ENCODE results near the gene HIGD1B. TPM values are rescaled to one million over a fixed set of nuclear protein-coding genes. Genes with fewer than 3 reads are reported as not detected.
A peak's percentile ranks its signal among the peaks of the same experiment; 100 is the strongest.

HIGD1B gene
- total RNA-seq, 1 donor from 2014 or later: not detected

- H3K27ac Mint-ChIP-seq (ENCODE audit: unreplicated experiment): no peak overlapping the region
- H3K4me3 Mint-ChIP-seq (ENCODE audit: unreplicated experiment): no peak overlapping the region
- H3K27me3 Mint-ChIP-seq (ENCODE audit: unreplicated experiment): no peaks in the 10 kb centered on the region
- H3K36me3 Mint-ChIP-seq (ENCODE audit: unreplicated experiment): peaks cover 40% of the 10 kb centered on the region
- DNase-seq (ENCODE audit: extremely low spot score, unreplicated experiment): no peak
- H3K4me1 Mint-ChIP-seq (ENCODE audit: unreplicated experiment): no peaks in the 10 kb centered on the region
- H3K9me3 Mint-ChIP-seq (ENCODE audit: unreplicated experiment): no peaks in the 10 kb centered on the region
- no peak for TF ChIP-seq CTCF (IDR thresholded peaks at IDR 0.05)
These were observed 12.0 kb downstream of the HIGD1B start for GRCh38 chr17:44859701-44860100.

DNA sequence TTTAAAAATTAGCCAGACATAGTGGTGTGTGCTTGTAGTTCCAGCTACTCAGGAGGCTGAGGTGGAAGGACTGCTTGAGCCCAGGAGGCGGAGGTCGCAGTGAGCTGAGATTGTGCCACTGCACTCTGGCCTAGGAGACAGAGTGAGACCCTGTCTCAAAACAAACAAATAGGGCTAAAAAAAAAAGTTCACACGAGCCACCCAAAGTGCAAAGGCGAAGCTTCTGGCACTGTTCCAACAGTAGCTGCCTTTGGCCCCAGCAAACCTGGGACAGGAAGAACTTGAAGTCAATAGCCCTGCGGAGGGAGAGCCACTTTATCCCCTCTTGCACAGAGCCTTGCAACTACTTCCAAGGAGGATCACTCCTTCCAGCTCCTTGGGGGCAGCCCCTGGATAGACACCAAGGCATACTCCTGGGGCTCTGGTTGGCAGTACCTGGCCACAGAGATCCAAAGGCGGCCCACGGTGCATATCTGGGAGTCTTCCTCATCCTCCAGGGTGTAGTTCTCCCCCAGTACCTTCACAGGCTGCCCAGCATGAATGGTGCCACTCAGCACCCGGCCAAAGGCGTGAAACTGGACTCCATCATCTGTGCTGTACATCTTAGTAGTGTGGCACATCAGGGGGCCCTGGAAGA lies 14.7 kb downstream of the HIGD1B start:
- no peak overlapping the region for H3K27ac Mint-ChIP-seq (ENCODE audit: unreplicated experiment)
- H3K4me1 Mint-ChIP-seq (ENCODE audit: unreplicated experiment): no peaks in the 10 kb centered on the region
- DNase-seq (ENCODE audit: extremely low spot score, unreplicated experiment): no peak
- no peaks in the 10 kb centered on the region for H3K9me3 Mint-ChIP-seq (ENCODE audit: unreplicated experiment)
- peaks cover 27% of the 10 kb centered on the region for H3K36me3 Mint-ChIP-seq (ENCODE audit: unreplicated experiment)
- H3K27me3 Mint-ChIP-seq (ENCODE audit: unreplicated experiment): no peaks in the 10 kb centered on the region
- no peak for TF ChIP-seq CTCF (IDR thresholded peaks at IDR 0.05)
- H3K4me3 Mint-ChIP-seq (ENCODE audit: unreplicated experiment): no peak overlapping the region

DNA sequence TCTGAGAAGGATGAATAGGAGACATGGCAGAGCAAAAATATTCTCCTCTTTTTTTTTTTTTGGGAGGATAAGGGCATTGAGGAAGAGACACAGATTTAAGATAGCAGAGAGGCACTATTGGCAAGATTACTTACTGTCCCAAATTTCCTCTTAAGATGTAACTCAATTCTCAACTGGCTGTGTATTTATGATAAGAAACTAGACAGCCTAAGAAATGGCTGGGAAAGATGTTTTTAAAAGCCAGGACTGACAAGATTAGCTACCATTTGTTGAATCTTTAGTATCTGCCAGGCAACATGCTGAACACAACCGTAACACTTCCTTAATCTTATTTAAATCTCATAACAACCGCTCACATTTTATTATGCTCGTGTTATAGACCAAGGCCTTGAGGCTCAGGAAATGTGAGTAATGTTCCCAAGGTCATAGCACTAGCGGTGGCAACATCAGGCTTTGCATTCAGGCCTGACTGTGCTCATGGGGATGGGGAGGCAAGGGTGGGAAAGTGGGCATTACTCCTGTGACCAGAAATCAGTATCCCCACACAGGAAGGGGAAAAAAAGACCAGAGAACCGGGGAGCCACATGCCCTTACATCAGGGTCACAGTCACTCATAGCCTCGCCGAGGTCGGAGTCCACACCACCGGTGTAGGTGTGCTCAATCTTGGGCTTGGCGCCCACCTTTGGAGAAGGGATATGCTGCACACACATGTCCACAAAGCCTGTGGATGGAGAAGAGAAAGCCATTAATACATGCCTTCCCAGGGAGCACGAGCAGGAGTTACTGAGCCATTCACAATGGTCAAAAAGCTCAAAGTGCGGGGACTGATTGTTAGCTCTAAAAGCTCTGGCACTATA lies 15.6 kb downstream of the HIGD1B start:
- no peaks in the 10 kb centered on the region for H3K9me3 Mint-ChIP-seq (ENCODE audit: unreplicated experiment)
- peaks cover 28% of the 10 kb centered on the region for H3K36me3 Mint-ChIP-seq (ENCODE audit: unreplicated experiment)
- H3K4me3 Mint-ChIP-seq (ENCODE audit: unreplicated experiment): no peak overlapping the region
- TF ChIP-seq CTCF (IDR thresholded peaks at IDR 0.05): no peak
- H3K4me1 Mint-ChIP-seq (ENCODE audit: unreplicated experiment): no peaks in the 10 kb centered on the region
- no peak overlapping the region for H3K27ac Mint-ChIP-seq (ENCODE audit: unreplicated experiment)
- DNase-seq (ENCODE audit: extremely low spot score, unreplicated experiment): no peak
- no peaks in the 10 kb centered on the region for H3K27me3 Mint-ChIP-seq (ENCODE audit: unreplicated experiment)

DNA sequence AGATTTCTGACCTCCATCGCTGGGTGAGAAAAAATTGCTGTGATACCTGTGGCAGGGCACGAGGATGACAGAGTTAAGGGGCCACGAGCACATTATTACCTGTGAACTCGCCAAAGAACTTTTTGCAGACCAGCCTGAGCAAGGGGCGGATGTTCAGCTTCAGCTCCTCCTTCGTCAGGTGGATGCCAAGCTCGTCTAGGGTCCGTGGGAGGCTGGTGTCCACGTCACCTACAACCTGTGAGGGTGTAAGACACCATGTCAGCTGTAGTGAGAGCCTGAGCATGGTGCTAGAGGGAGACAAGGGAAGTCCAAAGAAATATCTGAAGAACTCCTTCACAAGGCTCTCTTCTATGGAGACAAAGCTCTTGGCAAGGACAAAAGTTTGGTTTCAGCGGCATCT lies 17.1 kb downstream of the HIGD1B start:
- Mint-ChIP-seq H3K4me1 (ENCODE audit: unreplicated experiment) (no peaks in the 10 kb centered on the region), H3K27me3 (ENCODE audit: unreplicated experiment) (no peaks in the 10 kb centered on the region), H3K9me3 (ENCODE audit: unreplicated experiment) (no peaks in the 10 kb centered on the region), H3K27ac (ENCODE audit: unreplicated experiment) (no peak overlapping the region), H3K4me3 (ENCODE audit: unreplicated experiment) (no peak overlapping the region), H3K36me3 (ENCODE audit: unreplicated experiment) (peaks cover 28% of the 10 kb centered on the region)
- TF ChIP-seq CTCF (IDR thresholded peaks at IDR 0.05): no peak
- no peak for DNase-seq (ENCODE audit: extremely low spot score, unreplicated experiment)

- peak; percentile 86 for DNase-seq (ENCODE audit: extremely low spot score, unreplicated experiment)
- peaks cover 31% of the 10 kb centered on the region for H3K36me3 Mint-ChIP-seq (ENCODE audit: unreplicated experiment)
- no peak overlapping the region for H3K27ac Mint-ChIP-seq (ENCODE audit: unreplicated experiment)
- H3K9me3 Mint-ChIP-seq (ENCODE audit: unreplicated experiment): no peaks in the 10 kb centered on the region
- peak; percentile 90 for TF ChIP-seq CTCF (IDR thresholded peaks at IDR 0.05)
- no peaks in the 10 kb centered on the region for H3K4me1 Mint-ChIP-seq (ENCODE audit: unreplicated experiment)
- no peaks in the 10 kb centered on the region for H3K27me3 Mint-ChIP-seq (ENCODE audit: unreplicated experiment)
- no peak overlapping the region for H3K4me3 Mint-ChIP-seq (ENCODE audit: unreplicated experiment)
These were observed 17.6 kb downstream of the HIGD1B start for GRCh38 chr17:44865231-44865660.

All from osteocyte (in vitro differentiated cells).